Neural progenitor cell (in vitro differentiated cells): ENCODE data around the gene CCNL2.

Experiments used
- CTCF ChIP-seq: fragments of 200-600 bp; sonication (generic); IDR thresholded peaks from 2 replicates; pipeline ENCODE4 v1.5.1; 2017; ENCODE audit warnings: antibody characterized with exemption, mild to moderate bottlenecking
- EZH2 ChIP-seq: fragments of 200-600 bp; sonication (generic); IDR thresholded peaks from 2 replicates; pipeline ENCODE4 v1.6.1; 2017; ENCODE audit warnings: antibody characterized with exemption, mild to moderate bottlenecking, moderate library complexity
- EZH2phosphoT487 ChIP-seq: fragments of 200-600 bp; sonication (generic); IDR thresholded peaks from 2 replicates; pipeline ENCODE4 v1.6.1; 2017; ENCODE audit warnings: antibody characterized with exemption

GRCh38 chr1:1348420-1349255 is 50.5 kb downstream of the CCNL2 start:
- TF ChIP-seq CTCF, result no peak
- TF ChIP-seq EZH2, result no peak
- TF ChIP-seq EZH2phosphoT487, result no peak
